Stimulated activated CD8-positive, alpha-beta memory T cell treated with anti-CD3 and anti-CD28 coated beads, Interleukin-4, amount 100 ng/mL, for 4 hours (primary cell): ENCODE data around the gene DCPS.
"Not testable (repeated sequence)": the region's sequence is repeated elsewhere in the genome, so short reads cannot be mapped to it uniquely, and the experiment has no call there.

Source experiments
- DNase-seq, 2 donors: peaks; one replicate each; pipeline ENCODE4 v3.0.0-alpha.2; 2020; ENCODE audit warnings: low read depth in 2 of 2, low spot score in 1 of 2

The DCPS gene

DNA sequence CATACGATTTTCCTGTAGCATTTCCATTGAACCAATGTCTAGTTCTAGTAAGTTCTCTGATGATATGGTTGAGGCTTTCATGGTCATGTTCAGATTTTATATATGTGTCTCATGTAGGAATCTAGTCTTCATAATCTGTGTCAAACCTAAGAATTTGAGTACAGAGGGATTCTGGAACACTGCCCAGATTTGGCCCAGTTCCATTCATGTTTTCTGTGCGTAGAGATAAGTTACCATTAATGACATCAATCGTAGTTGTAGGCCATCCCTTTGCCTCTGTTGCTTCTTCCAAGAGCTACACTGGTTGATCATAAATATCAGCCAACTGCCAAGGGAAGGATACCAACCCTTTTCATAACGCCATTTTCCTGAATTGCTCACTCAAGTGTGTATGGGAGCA, 74.9 kb downstream of the DCPS start:
- DNase-seq = no peak

DNA sequence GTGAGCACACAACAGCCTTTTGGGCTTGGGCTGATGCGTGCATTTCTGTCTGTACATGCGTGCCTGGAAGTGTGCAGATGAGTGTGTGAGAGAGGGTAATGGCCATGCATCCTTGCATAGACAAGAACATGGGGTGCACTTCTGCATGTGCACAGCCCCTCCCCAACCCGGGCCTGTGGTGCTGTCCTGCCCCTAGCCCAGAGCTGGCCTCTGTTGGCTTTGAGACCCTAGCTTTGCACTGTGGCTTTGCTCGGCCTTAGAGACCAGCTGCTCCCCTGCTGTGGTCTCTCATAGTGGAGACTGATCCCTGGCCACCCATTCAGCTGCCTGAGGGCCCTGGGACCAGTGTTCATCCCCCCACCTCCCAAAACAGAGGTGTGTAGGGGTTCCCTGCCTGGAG, 77.0 kb downstream of the DCPS start:
- no peak for DNase-seq

DNA sequence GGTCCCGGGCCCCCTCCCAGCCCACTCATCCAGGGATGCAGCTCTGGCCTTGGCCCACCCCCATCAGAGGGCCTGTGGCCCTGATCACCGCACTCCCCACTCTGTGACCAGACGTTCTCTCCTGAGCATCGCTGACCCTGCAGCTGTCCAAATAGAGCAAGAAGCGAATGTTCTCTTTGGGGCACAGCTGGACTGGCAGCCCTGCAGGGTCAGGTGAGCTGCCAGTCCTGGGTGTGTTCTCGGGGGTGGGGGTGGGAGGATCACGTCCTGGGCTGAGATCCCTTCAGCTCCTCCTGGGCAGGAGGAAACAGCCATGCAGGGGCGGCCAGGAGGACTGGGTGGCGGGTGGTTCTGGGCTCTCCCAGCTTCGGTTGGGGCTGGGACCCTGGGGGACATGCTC, 78.1 kb downstream of the DCPS start:
- DNase-seq = not testable (repeated sequence)

DNA sequence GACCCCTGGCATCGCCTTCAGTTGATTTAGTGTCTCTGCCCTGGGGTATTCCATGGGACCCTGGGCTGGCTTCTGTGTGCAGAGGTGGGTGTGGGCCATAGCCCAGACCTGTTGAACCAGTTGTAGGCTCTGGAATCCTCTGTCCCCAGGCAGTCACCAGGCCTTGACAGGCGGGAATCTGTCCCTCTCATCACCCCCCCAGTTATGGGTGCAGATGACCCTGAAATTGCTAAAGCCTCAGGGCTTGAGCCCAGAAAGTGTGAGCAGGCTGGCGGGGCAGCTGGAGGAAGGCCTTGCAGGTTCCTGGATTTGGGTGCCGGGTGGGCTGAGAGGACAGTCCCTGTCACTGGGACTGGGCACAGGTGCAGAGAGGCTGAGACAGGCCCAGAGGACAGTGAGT, 78.8 kb downstream of the DCPS start:
- DNase-seq = not testable (repeated sequence)

DNA sequence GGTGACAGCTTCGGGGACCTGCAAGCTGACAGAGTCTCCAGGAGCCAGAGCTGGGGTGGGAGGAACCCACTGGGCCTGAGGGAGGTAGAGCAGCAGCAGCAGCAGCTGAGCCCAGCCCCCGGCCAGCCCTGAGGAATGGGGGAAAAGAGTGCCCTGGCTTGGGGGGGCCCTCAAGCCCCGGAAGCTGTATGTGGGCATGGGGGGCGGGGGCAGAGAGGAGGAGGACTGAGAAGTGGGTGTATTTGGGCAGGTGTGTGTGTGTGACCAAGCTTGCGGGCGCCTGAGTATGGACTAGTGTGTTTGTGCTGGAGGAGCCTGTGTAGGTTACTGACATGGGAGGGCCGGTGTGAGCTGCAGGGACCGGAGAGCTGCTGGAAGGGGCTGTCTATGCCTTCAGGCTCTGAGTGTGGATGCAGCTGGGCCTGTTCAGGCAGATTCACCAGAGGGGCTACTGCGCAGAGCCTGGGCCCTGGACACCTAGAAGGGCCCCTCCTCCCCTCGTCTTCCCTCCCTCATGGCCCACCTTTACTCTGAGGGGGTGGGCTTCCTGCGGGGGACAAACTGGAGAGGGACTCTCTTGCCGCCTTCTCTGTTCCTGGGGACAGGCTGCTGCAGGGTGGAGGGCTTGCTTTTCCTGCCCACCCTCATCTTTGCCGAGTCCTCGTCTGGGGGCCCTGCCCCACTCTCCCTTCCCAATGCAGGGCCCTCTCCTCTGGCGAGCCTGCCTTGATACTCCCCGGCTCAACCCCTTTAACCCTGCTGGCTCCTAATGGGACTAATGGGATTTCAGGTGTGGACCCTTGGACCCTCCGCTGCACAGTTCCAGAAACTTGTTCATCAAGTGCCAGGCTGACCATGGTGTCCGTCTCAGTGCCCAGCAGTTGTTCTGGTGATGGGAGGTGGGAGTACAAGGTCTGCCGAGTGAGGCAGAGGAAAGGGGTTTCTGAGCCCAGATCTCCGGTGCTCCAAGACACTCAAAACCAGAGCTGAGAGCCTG, 79.8 kb downstream of the DCPS start:
- no peak for DNase-seq

DNA sequence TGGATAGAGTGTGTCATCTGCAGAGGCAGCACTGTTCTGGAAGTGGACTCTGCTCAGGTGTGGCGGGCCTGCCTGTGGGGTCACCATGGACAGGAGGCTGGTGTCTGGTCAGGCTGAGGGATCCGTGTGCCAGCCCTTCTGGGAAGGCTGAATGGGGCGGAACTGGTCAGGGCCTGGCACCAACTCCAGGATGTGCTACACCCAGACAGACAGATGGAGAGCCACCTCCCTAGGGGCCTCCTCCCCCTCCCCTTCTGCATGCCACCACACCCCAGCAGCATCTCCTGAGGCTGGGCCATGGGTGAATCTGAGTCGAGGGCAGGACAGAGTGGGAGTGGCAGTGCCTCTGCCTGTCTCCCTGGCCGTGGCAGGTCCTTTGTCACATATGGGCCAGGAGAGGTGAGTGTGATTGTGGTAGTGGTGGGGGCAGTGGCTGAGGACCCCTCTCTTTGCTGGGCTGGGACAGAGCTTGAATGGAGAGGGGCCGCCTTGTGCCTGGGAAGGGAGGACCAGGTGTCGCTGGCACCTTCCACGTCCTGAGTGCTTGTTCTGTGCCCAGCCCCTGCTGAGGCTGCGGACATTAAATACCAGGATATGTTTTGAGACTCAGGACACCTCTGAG, 80.7 kb downstream of the DCPS start:
- DNase-seq = no peak

DNA sequence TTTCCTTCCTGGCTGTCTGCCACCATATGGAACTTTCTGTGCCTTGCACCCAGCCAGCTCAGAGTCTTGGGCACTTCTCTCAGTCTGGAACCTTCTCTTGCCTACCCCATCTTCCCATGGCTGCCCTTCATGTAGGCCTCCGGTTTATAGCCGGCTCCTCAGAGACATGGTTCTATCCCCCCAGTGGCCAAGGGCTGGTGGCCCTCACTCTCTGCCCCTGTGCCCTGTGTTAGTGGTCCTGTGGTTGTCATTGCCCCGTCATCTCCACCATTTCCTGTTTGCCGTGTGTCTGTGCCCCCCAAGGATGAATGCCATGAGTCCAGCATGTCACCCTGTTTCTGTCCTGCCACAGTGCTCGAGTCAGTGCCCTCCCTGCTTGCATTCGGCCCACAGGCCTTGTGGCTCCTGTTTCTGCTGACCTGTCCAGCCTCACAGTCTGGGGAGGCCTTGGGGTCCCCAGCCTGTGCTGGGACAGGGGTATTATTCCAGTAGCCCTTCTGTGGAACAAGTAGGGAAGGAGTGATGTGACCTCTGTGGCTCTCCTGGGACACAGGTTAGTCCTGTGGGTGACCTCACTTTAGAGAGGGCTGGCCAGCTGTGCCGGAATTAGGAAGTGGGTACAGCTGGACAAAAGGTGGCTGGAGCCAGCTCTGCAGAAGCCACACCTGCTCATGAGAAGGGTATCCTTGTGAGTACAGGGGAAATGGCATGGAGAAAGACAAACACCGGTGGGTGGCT, 82.3 kb downstream of the DCPS start:
- no peak for DNase-seq

DNA sequence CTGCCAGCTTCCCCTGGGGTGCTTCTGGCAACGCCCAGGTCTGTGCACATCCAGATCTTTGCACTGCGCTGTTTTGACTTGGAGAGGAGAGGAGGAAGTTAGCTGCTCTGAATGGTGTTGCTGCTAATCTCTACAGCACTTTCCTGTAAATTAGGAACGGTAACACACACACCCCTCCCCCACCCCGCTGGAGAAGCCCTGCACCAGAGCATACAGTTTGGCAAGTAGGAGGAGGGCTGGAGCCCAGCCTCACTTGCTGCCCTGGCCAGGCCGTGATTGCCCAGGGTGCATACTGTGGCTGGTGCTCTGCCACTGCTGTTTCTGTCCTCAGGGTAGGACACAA, 82.8 kb downstream of the DCPS start:
- not testable (repeated sequence) for DNase-seq

DNA sequence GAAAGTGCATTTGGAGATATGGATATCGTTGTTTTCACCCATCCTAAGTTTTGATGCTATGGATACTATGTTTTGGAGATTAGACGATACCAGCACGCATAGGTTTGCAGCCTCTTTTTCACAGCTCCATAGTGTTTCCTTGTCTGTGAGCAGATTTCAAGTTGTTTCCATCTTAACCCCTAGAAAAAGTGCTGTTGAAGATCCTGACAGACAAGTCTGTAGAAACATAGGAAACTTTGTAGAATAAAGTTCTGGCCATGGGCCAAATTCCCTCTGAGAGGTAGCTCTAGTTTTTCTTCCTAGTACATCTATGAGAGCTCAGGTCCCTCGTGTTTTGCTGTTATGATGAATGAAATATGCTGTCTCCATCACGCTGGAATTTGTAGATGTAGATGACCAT, 84.0 kb downstream of the DCPS start:
- no peak for DNase-seq

DNA sequence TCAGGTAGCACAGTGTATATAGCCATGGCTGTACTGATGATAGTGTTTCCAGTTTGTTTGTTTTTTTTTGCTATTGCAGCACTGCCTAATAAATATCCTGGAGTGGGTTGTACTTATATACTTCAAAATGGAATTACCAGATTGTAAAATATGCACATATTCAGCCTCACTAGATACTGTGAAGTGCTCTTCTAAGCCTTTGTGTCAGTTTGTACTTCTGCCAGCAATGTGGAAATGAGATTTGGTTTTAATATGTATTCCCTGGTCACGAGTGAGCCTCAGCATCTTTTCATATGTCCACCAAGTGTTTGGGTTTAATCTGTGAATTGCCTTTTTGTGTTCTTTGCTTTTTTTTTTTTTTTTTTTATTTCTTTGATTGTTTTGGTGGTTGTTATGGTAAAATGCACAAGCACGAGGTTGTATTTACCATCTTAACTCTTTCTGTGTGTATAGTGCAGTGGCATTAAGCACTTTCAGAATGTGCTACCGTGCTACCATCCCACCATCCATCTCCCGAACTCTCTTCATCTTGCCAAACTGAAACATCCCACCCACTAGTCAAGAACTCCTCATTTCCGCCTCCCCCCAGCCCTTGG, 86.5 kb downstream of the DCPS start:
- DNase-seq = no peak

DNA sequence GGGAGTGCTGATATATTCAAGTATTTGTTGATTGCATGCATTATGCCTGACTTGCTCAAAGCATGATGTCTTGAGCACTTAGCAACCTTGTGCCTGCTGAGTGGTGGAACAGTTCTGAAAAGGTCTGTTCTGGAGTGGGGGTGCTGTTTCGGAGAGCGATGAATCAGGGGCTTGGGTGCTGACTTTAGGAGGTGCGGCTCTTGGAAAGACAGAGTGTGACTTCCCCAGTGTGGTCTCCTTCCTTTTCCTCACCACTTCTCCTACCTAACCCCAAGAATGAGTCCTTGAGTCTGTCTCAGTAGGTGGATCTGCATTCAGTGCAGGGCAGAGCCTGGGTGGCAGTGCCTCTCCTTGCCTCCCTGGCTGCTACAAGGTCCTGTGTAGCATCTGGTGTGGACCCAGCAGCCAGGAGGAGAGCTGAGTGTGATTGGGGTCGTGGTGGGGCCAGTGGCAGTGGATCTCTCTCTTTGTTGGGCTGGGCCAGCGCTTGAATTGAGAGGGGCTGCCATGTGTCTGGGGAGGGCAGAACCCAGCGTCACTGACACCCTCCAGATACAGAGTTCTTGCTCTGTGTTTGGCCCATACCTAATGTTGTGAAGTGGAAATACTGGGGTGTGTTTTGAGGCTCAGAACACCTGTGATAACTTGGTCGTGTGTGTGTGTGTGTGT, 87.6 kb downstream of the DCPS start:
- DNase-seq = no peak

DNA sequence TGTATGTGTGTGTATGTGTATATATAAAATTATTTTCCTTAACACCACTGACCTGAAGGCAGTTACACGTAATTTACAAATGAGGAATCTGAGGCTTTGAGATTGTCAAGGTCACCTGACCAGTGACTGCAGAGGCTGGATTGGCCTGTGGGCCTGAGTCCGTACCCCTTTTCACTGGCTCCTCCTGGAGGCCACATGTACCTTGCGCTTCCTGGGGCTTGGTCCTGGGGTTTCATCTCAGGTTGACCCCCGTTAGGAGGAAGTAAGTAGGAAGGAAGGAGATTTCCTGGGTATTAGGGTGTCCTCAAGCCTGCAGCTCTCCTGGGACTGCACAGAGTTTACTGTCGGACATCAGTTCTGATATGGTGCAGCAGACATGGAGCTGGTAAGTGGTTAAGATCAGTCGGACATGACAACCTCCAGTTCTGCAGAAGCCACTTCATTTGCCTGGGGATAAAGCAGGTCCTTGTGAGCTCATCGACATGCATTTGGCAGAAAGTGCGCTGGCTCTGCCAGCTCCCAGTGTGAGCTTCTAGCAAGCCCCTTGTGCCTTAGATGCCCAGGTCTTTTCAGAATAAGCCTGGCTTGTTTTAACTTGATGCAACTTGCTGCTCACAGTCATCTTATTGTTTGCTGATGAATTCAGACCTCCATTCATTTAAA, 88.2 kb downstream of the DCPS start:
- no peak for DNase-seq

DNA sequence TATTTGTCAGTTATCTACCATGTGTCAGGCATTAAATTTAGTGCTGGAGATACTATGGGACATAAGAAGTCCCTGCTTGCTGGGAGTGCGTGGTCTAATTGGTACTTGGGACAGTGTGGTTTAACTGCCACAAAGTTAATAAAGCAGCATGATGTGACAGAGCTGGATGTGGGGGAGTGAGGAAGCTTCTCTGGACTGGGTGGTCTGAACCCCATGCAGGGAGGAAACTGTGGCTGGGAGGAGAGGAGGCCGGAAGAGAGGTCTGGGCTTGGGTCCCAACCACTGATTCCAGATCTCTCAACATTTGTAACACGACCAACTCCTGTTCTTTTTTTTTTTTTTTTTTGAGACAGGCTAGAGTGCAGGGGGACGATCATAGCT, 88.8 kb downstream of the DCPS start:
- no peak for DNase-seq

DNA sequence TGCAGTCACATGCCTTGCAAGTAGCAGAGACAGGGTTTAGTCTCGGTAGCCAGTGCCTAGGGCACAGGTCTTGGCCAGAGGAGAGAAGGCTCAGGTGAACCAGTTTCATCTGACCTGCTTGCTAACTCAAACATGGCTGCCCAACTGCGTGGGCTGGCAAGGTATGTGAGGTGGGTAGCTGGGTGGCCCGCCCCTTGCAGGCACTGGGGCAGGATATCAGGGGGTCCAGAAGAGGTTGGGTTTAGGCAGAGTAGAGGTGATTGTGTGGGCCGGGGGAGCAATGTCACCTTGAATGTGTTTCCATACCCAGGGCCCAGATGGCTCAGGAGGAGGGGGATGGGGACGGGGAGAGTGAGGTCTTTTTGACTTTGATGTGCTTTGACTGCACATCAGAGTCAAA, 89.3 kb downstream of the DCPS start:
- DNase-seq = no peak

DNA sequence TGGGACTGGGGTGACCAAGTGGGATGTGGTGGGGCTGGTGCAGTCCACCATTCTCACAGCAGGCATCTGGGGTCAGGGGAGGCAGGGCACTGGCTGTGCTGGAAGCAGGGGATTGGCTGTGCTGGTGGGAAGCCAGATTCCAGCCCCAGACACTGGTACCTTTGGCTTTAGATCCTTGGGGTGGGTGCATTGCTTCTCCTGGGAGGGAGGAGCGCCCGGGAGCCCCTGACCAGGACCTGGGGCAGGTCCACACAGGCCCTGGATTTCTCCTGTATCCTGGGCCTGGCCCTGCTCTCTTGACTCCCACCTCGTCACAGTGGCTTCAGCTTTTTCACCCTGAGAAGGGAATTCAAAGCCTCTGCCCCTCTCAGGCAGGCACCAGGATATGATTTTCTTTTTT, 90.2 kb downstream of the DCPS start:
- no peak for DNase-seq

DNA sequence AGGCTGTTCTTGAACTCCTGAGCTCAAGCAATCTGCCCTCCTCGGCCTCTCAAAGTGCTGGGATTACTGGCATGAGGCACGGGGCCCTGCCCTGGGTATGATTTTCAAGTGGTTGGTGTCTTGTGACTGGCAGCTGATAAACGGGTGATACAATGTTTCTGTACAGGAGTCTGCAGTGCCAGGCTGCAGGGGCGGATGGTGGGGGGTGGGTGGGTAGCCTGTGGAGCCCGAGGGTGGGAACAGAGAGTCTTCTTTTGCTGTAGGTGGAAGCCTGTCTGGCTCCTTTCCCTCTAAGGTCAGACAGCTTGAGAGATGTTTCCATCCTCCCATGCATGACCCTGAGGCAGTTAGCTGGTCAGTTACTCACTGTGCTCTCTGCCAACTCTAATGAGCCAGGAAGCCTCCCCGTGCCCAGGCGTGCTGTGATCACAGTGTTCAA, 90.8 kb downstream of the DCPS start:
- DNase-seq = not testable (repeated sequence)
